ENCODE results near the gene CCL23.

The CCL23 gene

GRCh38 chr17:36055171-36055570 is 37.4 kb upstream of the CCL23 start:
- no peaks in the 10 kb centered on the region for H3K9me3 ChIP-seq (ENCODE audit: insufficient read depth, low read length)
- no peaks in the 10 kb centered on the region for H3K4me1 ChIP-seq (ENCODE audit: insufficient read depth, insufficient read length)
- TF ChIP-seq ZNF274 (IDR thresholded peaks at IDR 0.05; ENCODE audit: low read depth, low read length) (no peak), SUZ12 (IDR thresholded peaks at IDR 0.05; ENCODE audit: extremely low read depth, insufficient read depth, insufficient read length) (no peak), YY1 (IDR thresholded peaks at IDR 0.05; ENCODE audit: insufficient read depth, insufficient read length) (no peak)
- no peaks in the 10 kb centered on the region for H3K27me3 ChIP-seq (ENCODE audit: insufficient read depth, insufficient read length)
- DNase-seq (ENCODE audit: low read depth, low spot score): no peak
- no peaks in the 10 kb centered on the region for H3K36me3 ChIP-seq (ENCODE audit: insufficient read depth, insufficient read length, low read length)
- no peak overlapping the region for H3K4me3 ChIP-seq (ENCODE audit: insufficient read length, low read depth)
- H3K9ac ChIP-seq (ENCODE audit: insufficient read length, low read depth): no peak overlapping the region

- TF ChIP-seq ZNF274 (IDR thresholded peaks at IDR 0.05; ENCODE audit: low read depth, low read length) (no peak), SUZ12 (IDR thresholded peaks at IDR 0.05; ENCODE audit: extremely low read depth, insufficient read depth, insufficient read length) (no peak), YY1 (IDR thresholded peaks at IDR 0.05; ENCODE audit: insufficient read depth, insufficient read length) (no peak)
- Histone ChIP-seq H3K36me3 (ENCODE audit: insufficient read depth, insufficient read length, low read length) (no peaks in the 10 kb centered on the region), H3K9ac (ENCODE audit: insufficient read length, low read depth) (no peak overlapping the region), H3K27me3 (ENCODE audit: insufficient read depth, insufficient read length) (no peaks in the 10 kb centered on the region), H3K9me3 (ENCODE audit: insufficient read depth, low read length) (0 out of 2 replicates have a peak, but pooled peaks cover 4% of the 10 kb centered on the region), H3K4me3 (ENCODE audit: insufficient read length, low read depth) (no peak overlapping the region), H3K4me1 (ENCODE audit: insufficient read depth, insufficient read length) (no peaks in the 10 kb centered on the region)
- DNase-seq (ENCODE audit: low read depth, low spot score): no peak
Measured at GRCh38 chr17:36049643-36050042, 31.9 kb upstream of the CCL23 start.

GRCh38 chr17:36048066-36048465 is 30.3 kb upstream of the CCL23 start:
- H3K4me3 ChIP-seq (ENCODE audit: insufficient read length, low read depth): no peak overlapping the region
- no peaks in the 10 kb centered on the region for H3K27me3 ChIP-seq (ENCODE audit: insufficient read depth, insufficient read length)
- H3K36me3 ChIP-seq (ENCODE audit: insufficient read depth, insufficient read length, low read length): no peaks in the 10 kb centered on the region
- no peak for TF ChIP-seq SUZ12 (IDR thresholded peaks at IDR 0.05; ENCODE audit: extremely low read depth, insufficient read depth, insufficient read length)
- no peak for TF ChIP-seq ZNF274 (IDR thresholded peaks at IDR 0.05; ENCODE audit: low read depth, low read length)
- no peak for TF ChIP-seq YY1 (IDR thresholded peaks at IDR 0.05; ENCODE audit: insufficient read depth, insufficient read length)
- H3K4me1 ChIP-seq (ENCODE audit: insufficient read depth, insufficient read length): no peaks in the 10 kb centered on the region
- no peak overlapping the region for H3K9ac ChIP-seq (ENCODE audit: insufficient read length, low read depth)
- DNase-seq (ENCODE audit: low read depth, low spot score): no peak
- H3K9me3 ChIP-seq (ENCODE audit: insufficient read depth, low read length): 0 out of 2 replicates have a peak, but pooled peaks cover 4% of the 10 kb centered on the region

GRCh38 chr17:36036235-36036634 is 18.5 kb upstream of the CCL23 start:
- TF ChIP-seq YY1 (IDR thresholded peaks at IDR 0.05; ENCODE audit: insufficient read depth, insufficient read length): no peak
- TF ChIP-seq SUZ12 (IDR thresholded peaks at IDR 0.05; ENCODE audit: extremely low read depth, insufficient read depth, insufficient read length): no peak
- TF ChIP-seq ZNF274 (IDR thresholded peaks at IDR 0.05; ENCODE audit: low read depth, low read length): no peak
- Histone ChIP-seq H3K27me3 (ENCODE audit: insufficient read depth, insufficient read length) (no peaks in the 10 kb centered on the region), H3K9me3 (ENCODE audit: insufficient read depth, low read length) (no peaks in the 10 kb centered on the region), H3K9ac (ENCODE audit: insufficient read length, low read depth) (no peak overlapping the region), H3K4me1 (ENCODE audit: insufficient read depth, insufficient read length) (no peaks in the 10 kb centered on the region), H3K4me3 (ENCODE audit: insufficient read length, low read depth) (no peak overlapping the region), H3K36me3 (ENCODE audit: insufficient read depth, insufficient read length, low read length) (no peaks in the 10 kb centered on the region)
- DNase-seq (ENCODE audit: low read depth, low spot score): no peak

- Histone ChIP-seq H3K4me3 (ENCODE audit: insufficient read length, low read depth) (no peak overlapping the region), H3K9me3 (ENCODE audit: insufficient read depth, low read length) (no peaks in the 10 kb centered on the region), H3K27me3 (ENCODE audit: insufficient read depth, insufficient read length) (no peaks in the 10 kb centered on the region), H3K9ac (ENCODE audit: insufficient read length, low read depth) (no peak overlapping the region), H3K4me1 (ENCODE audit: insufficient read depth, insufficient read length) (no peaks in the 10 kb centered on the region), H3K36me3 (ENCODE audit: insufficient read depth, insufficient read length, low read length) (no peaks in the 10 kb centered on the region)
- DNase-seq (ENCODE audit: low read depth, low spot score): no peak
- TF ChIP-seq SUZ12 (IDR thresholded peaks at IDR 0.05; ENCODE audit: extremely low read depth, insufficient read depth, insufficient read length) (no peak), ZNF274 (IDR thresholded peaks at IDR 0.05; ENCODE audit: low read depth, low read length) (no peak), YY1 (IDR thresholded peaks at IDR 0.05; ENCODE audit: insufficient read depth, insufficient read length) (no peak)
Measured at GRCh38 chr17:36034127-36034526, 16.4 kb upstream of the CCL23 start.

GRCh38 chr17:36030956-36031355 is 13.2 kb upstream of the CCL23 start:
- H3K4me1 ChIP-seq (ENCODE audit: insufficient read depth, insufficient read length): no peaks in the 10 kb centered on the region
- H3K4me3 ChIP-seq (ENCODE audit: insufficient read length, low read depth): no peak overlapping the region
- H3K36me3 ChIP-seq (ENCODE audit: insufficient read depth, insufficient read length, low read length): no peaks in the 10 kb centered on the region
- TF ChIP-seq SUZ12 (IDR thresholded peaks at IDR 0.05; ENCODE audit: extremely low read depth, insufficient read depth, insufficient read length): no peak
- TF ChIP-seq ZNF274 (IDR thresholded peaks at IDR 0.05; ENCODE audit: low read depth, low read length): no peak
- no peak for TF ChIP-seq YY1 (IDR thresholded peaks at IDR 0.05; ENCODE audit: insufficient read depth, insufficient read length)
- no peaks in the 10 kb centered on the region for H3K9me3 ChIP-seq (ENCODE audit: insufficient read depth, low read length)
- no peaks in the 10 kb centered on the region for H3K27me3 ChIP-seq (ENCODE audit: insufficient read depth, insufficient read length)
- no peak overlapping the region for H3K9ac ChIP-seq (ENCODE audit: insufficient read length, low read depth)
- no peak for DNase-seq (ENCODE audit: low read depth, low spot score)

GRCh38 chr17:36027761-36028160 is 10.0 kb upstream of the CCL23 start:
- no peaks in the 10 kb centered on the region; the same call in 1 of the 2 replicates for H3K9me3 ChIP-seq (ENCODE audit: insufficient read depth, low read length)
- no peaks in the 10 kb centered on the region for H3K36me3 ChIP-seq (ENCODE audit: insufficient read depth, insufficient read length, low read length)
- no peak overlapping the region for H3K9ac ChIP-seq (ENCODE audit: insufficient read length, low read depth)
- DNase-seq (ENCODE audit: low read depth, low spot score): no peak
- H3K4me1 ChIP-seq (ENCODE audit: insufficient read depth, insufficient read length): no peaks in the 10 kb centered on the region
- no peak overlapping the region for H3K4me3 ChIP-seq (ENCODE audit: insufficient read length, low read depth)
- TF ChIP-seq YY1 (IDR thresholded peaks at IDR 0.05; ENCODE audit: insufficient read depth, insufficient read length): no peak
- no peak for TF ChIP-seq SUZ12 (IDR thresholded peaks at IDR 0.05; ENCODE audit: extremely low read depth, insufficient read depth, insufficient read length)
- no peak for TF ChIP-seq ZNF274 (IDR thresholded peaks at IDR 0.05; ENCODE audit: low read depth, low read length)
- no peaks in the 10 kb centered on the region for H3K27me3 ChIP-seq (ENCODE audit: insufficient read depth, insufficient read length)

Measured in NT2/D1 (cell line).